Activated CD8-positive, alpha-beta T cell treated with anti-CD3 and anti-CD28 coated beads for 36 hours (primary cell): ENCODE data around the gene FAM13B. TPM values are rescaled to one million over a fixed set of nuclear protein-coding genes. Genes with fewer than 3 reads are reported as not detected.
"Not testable (repeated sequence)": the region's sequence is repeated elsewhere in the genome, so short reads cannot be mapped to it uniquely, and the experiment has no call there.

Source experiments
- ATAC-seq: fragments of 200-7000 bp; cut with Tn5 transposase; one replicate; pipeline ENCODE4 v1.10.0; 2021; ENCODE audit warnings: mild to moderate bottlenecking, moderate library complexity
- CTCF ChIA-PET: fragments of 350-600 bp; sonication (Branson Sonifier 250); formaldehyde crosslinking; loops from one replicate; lab custom pipeline; 2021; ENCODE audit warnings: antibody characterized with exemption; lab: Charles Lee
- POLR2A ChIA-PET: fragments of 350-600 bp; sonication (Branson Sonifier 250); formaldehyde crosslinking; loops from one replicate; lab custom pipeline; 2021; ENCODE audit warnings: antibody characterized with exemption; lab: Charles Lee
- DNase-seq: peaks from one replicate; pipeline ENCODE4 v3.0.0-alpha.2; 2020
- H3K27ac Mint-ChIP-seq: one replicate; pipeline ENCODE4 v1.8.0; 2021; ENCODE audit warnings: mild to moderate bottlenecking, mixed read lengths
- H3K27me3 Mint-ChIP-seq: one replicate; pipeline ENCODE4 v1.8.0; 2021; ENCODE audit warnings: mixed read lengths
- H3K36me3 Mint-ChIP-seq: one replicate; pipeline ENCODE4 v1.8.0; 2021; ENCODE audit warnings: low read depth, mixed read lengths
- H3K4me1 Mint-ChIP-seq: one replicate; pipeline ENCODE4 v1.8.0; 2021; ENCODE audit warnings: low read depth, mixed read lengths
- H3K4me3 Mint-ChIP-seq: one replicate; pipeline ENCODE4 v1.8.0; 2021; ENCODE audit warnings: mild to moderate bottlenecking, moderate library complexity, mixed read lengths
- H3K9me3 Mint-ChIP-seq: one replicate; pipeline ENCODE4 v1.8.0; 2021; ENCODE audit warnings: mixed read lengths
- CTCF ChIP-seq: fragments of 200-600 bp; IDR thresholded peaks from one replicate; pipeline ENCODE4 v1.8.0; 2022; ENCODE audit warnings: antibody characterized with exemption, mild to moderate bottlenecking
- intact Hi-C: fragments of 100-400 bp; cut with micrococcal nuclease; formaldehyde crosslinking; loops from one replicate; pipeline ENCODE4 v1.10.0; 2022
- total RNA-seq, 2 experiments: library from RNA; stranded (reverse); gene quantifications; one replicate each; pipeline ENCODE4 v1.2.3, GENCODE V29; 2021

The FAM13B gene
- total RNA-seq, 2 experiments from 2014 or later = 14.8 to 17.5 TPM

DNA sequence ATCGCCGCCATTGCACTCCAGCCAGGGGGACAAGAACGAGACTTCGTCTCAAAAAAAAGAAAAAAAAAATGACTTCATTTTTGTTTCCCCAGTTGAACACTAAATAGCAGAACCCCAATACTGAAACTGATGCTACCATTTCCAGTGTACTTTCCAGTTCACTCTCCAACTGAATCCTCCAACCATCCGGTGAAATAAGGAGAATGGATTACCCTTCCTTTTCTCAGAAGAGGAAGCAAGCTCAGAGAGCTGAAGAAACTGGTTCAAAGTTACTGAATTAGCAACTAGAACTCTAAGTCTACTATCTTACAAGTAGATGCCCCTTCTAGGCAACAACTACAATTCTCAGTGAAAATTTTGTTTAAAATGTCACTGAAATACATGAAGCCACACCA lies 3.9 kb downstream of the FAM13B start:
- no peaks in the 10 kb centered on the region for H3K27me3 Mint-ChIP-seq
- peak overlapping the region; percentile 93 for H3K4me3 Mint-ChIP-seq
- ChIA-PET POLR2A (no interaction called here), CTCF (interaction anchor here (0.7 to 3.7 kb wide), 4 partner anchors 39 to 250 kb away, joined by 3 to 11 read pairs (median 6); no protein-coding TSS in a partner anchor)
- no peak for TF ChIP-seq CTCF
- peaks cover 73% of the 10 kb centered on the region for H3K4me1 Mint-ChIP-seq
- H3K27ac Mint-ChIP-seq = peak overlapping the region; percentile 56
- no peaks in the 10 kb centered on the region for H3K9me3 Mint-ChIP-seq
- peaks cover 26% of the 10 kb centered on the region for H3K36me3 Mint-ChIP-seq
- ATAC-seq (no peak), DNase-seq (no peak)
- intact Hi-C loops = no loop called here

DNA sequence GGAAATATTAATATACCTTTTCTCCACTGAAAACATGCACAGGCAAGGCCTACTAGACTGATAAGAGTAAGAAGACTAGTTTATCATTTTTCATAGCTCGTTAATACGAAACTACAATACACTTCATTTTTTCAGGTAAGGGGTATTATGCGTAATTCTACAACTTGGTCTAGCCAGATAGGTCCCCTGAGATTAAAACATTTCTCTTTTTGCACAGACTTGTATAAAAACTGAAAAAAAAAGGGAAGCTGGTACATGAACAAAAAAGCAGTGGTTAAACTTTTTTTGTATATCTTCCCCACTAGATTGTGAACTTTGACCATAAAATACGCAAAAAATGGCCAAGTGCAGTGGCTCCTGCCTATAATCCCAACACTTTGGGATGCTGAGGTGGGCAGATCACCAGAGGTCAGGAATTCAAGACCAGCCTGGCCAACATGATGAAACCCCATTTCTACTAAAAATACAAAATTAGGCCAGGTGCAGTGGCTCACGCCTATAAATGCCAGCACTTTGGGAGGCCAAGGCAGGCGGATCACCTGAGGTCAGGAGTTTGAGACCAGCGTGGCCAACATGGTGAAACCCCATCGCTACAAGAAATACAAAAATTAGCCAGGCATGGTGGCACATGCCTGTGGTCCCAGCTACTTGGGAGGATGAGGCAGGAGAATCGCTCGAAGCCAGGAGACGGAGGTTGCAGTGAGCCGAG lies 4.5 kb downstream of the FAM13B start:
- CTCF ChIA-PET = interaction anchor here (1.1 to 3.7 kb wide), 4 partner anchors 10 to 249 kb away, joined by 3 to 11 read pairs (median 7); no protein-coding TSS in a partner anchor
- intact Hi-C loops, DNase-seq, H3K4me3 Mint-ChIP-seq, ATAC-seq, H3K9me3 Mint-ChIP-seq, H3K27me3 Mint-ChIP-seq: not testable (repeated sequence)
- peak overlapping the region; percentile 56 for H3K27ac Mint-ChIP-seq
- peaks cover 73% of the 10 kb centered on the region for H3K4me1 Mint-ChIP-seq
- peaks cover 26% of the 10 kb centered on the region for H3K36me3 Mint-ChIP-seq
- POLR2A ChIA-PET = interaction anchor here (0.6 kb wide), 1 partner anchor 282 kb away, joined by 3 read pairs; no protein-coding TSS in a partner anchor

DNA sequence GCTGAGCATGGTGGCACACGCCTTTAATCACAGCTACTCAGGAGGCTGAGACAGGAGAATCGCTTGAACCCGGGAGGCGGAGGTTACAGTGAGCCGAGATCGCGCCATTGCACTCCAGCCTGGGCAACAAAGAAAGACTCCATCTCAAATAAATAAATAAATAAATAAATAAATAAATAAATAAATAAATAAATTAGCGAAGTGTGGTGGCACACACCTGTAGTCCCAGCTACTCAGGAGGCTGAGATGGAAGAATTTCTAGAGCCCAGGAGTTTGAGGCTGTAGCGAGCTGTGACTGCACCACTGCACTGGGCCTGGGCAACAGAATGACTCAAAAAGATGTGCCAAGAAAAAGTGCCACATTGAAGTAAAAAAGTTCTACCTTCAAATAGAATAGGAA lies 6.1 kb downstream of the FAM13B start:
- peaks cover 20% of the 10 kb centered on the region for H3K36me3 Mint-ChIP-seq
- H3K27me3 Mint-ChIP-seq, H3K27ac Mint-ChIP-seq, DNase-seq, H3K9me3 Mint-ChIP-seq, ATAC-seq, intact Hi-C loops, H3K4me3 Mint-ChIP-seq: not testable (repeated sequence)
- POLR2A ChIA-PET = interaction anchor here (1.5 kb wide), 1 partner anchor 8 kb away, joined by 4 read pairs; no protein-coding TSS in a partner anchor
- peaks cover 84% of the 10 kb centered on the region for H3K4me1 Mint-ChIP-seq
- CTCF ChIA-PET = interaction anchor here (1.3 to 2.8 kb wide), 7 partner anchors 8 to 248 kb away, joined by 3 to 22 read pairs (median 7); no protein-coding TSS in a partner anchor

GRCh38 chr5:138025285-138025684 lies 7.6 kb downstream of the FAM13B start:
- Mint-ChIP-seq H3K27me3 (no peaks in the 10 kb centered on the region), H3K4me1 (peaks cover 74% of the 10 kb centered on the region), H3K9me3 (no peaks in the 10 kb centered on the region), H3K4me3 (no peak overlapping the region), H3K27ac (no peak overlapping the region), H3K36me3 (peaks cover 12% of the 10 kb centered on the region)
- POLR2A ChIA-PET = no interaction called here
- no peak for DNase-seq
- CTCF ChIA-PET = interaction anchor here (1.0 to 2.8 kb wide), 4 partner anchors 9 to 43 kb away, joined by 3 to 22 read pairs (median 9); no protein-coding TSS in a partner anchor
- no peak for TF ChIP-seq CTCF
- intact Hi-C loops = no loop called here
- no peak for ATAC-seq

DNA sequence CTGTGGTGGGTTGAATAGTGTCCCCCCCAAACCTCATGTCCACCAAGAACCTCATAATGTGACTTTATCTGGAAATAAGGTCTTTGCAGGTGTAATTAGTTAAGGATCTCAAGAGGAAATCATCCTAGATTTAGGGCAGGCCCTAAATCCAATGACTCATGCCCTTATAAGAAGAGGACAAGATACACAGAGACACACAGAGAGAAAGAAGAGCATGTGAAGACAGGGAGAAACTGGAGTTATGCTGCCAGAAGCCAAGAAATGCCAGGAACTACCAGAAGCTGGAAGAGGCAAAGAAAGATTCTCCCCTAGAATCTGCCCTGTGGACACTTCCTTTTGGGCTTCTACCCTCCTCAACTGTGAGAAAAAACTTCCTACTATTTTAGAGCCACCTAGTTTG lies 8.8 kb downstream of the FAM13B start:
- DNase-seq (no peak), ATAC-seq (no peak)
- Mint-ChIP-seq H3K9me3 (no peaks in the 10 kb centered on the region), H3K4me1 (peaks cover 63% of the 10 kb centered on the region), H3K36me3 (peaks cover 12% of the 10 kb centered on the region), H3K27me3 (no peaks in the 10 kb centered on the region), H3K4me3 (no peak overlapping the region), H3K27ac (peak overlapping the region; percentile 4)
- ChIA-PET CTCF (interaction anchor here (1.4 to 2.0 kb wide), 4 partner anchors 12 to 245 kb away, joined by 4 to 14 read pairs (median 6); no protein-coding TSS in a partner anchor), POLR2A (interaction anchor here (1.0 to 1.4 kb wide), 4 partner anchors 12 to 129 kb away, joined by 3 to 4 read pairs (median 3); no protein-coding TSS in a partner anchor)
- TF ChIP-seq CTCF = no peak
- intact Hi-C loops = no loop called here
